22Rv1 (cell line): ENCODE measurements around the gene EEIG1.

Experiments
- CTCF ChIP-seq: fragments of 450-650 bp; IDR thresholded peaks from 2 replicates; pipeline ENCODE4 v1.5.1; 2017; ENCODE audit warnings: mild to moderate bottlenecking
- ZFX ChIP-seq: fragments of 450-650 bp; IDR thresholded peaks from 2 replicates; pipeline ENCODE4 v1.6.1; 2017; ENCODE audit warnings: antibody characterized with exemption, borderline replicate concordance

GRCh38 chr9:127991757-127992274 lies 11.0 kb upstream of the EEIG1 start:
- TF ChIP-seq CTCF = no peak
- no peak for TF ChIP-seq ZFX
